PFSK-1 (cell line): Measurements from ENCODE around the gene RPS28.

Source experiments
- FOXP2 ChIP-seq: optimal IDR thresholded peaks from 2 replicates; pipeline ENCODE3; 2011; ENCODE audit warnings: borderline replicate concordance, control low read depth, inconsistent platforms; ENCODE audit not compliant: insufficient read depth; ENCODE audit errors: extremely low read length, extremely low read depth
- POLR2AphosphoS5 ChIP-seq: IDR thresholded peaks from 2 replicates; pipeline ENCODE4 v1.6.1; 2012; ENCODE audit warnings: low read depth, mild to moderate bottlenecking, control low read depth, low read length, moderate library complexity
- REST ChIP-seq, 2 experiments: IDR thresholded peaks; 2 replicates each; pipeline versions ENCODE4 v1.6.1 to v1.8.0; 2011 to 2012; ENCODE audit warnings: low read depth in 2 of 2, low read length in 2 of 2, control low read depth in 1 of 2, inconsistent platforms in 1 of 2, mild to moderate bottlenecking in 1 of 2, moderate library complexity in 1 of 2; ENCODE audit not compliant: insufficient read depth in 1 of 2
- SIN3A ChIP-seq: IDR thresholded peaks from 2 replicates; pipeline ENCODE4 v1.6.1; 2012; ENCODE audit warnings: mild to moderate bottlenecking, low read length, moderate library complexity, borderline replicate concordance; ENCODE audit not compliant: insufficient read depth
- TAF1 ChIP-seq: IDR thresholded peaks from 2 replicates; pipeline ENCODE4 v1.6.1; 2012; ENCODE audit warnings: low read length, control low read depth, borderline replicate concordance; ENCODE audit not compliant: insufficient read depth

Gene RPS28

DNA sequence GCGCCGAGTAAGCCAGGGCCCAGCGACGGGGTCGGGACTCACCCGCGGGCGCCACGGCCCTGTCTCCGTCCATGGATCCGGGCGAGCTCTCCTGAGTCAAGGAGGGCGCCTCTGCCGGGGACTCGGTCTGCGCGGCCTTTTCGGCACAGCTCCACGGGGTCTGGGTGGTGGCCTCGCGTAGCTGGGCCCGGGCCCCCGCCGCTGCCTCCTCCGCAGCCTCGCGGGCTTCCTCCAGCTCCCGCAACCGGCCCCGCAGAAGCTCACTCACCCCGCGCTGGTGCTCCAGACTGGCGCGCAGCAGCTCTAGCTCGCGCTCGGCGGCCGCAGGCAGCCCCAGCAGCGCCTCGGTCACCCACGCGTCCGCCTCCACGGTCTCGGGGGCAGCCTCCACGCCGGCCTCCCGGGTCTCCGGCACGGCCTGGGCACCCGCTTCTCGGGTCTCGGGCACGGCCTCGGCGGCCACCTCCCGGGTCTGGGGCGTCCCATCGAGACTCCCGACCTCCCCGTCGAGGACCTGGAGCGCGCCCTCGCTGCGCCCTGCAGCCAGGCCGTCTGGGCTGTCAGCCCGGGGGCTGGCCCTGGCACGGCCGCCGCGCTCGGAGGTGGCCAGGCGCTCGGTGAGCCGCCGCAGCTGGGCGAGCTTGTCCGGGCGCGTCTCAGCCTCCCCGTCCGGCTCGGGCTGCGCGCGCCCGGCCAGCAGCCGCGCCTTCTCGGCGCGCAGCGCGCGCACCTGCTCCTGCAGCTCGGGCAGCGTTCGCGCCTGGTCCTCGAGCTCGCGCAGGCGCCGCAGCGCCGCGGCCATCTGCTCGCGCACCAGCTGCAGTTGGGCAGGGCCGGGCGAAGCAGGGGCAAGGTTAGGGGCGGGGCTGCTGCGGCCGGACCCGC, 13.4 kb downstream of the RPS28 start:
- TF ChIP-seq FOXP2 (peak; percentile 55), TAF1 (no peak), POLR2AphosphoS5 (no peak)

GRCh38 chr19:8335343-8336071, 14.2 kb downstream of the RPS28 start:
- TF ChIP-seq SIN3A (no peak), REST (IDR thresholded peaks at IDR 0.05; ENCODE audit: insufficient read depth in 1 of 2, low read depth in 2 of 2, low read length in 2 of 2) (no peak), POLR2AphosphoS5 (no peak), FOXP2 (no peak), TAF1 (no peak)

GRCh38 chr19:8336072-8336569, 14.8 kb downstream of the RPS28 start:
- TF ChIP-seq FOXP2 (no peak), TAF1 (no peak), POLR2AphosphoS5 (no peak), SIN3A (no peak), REST (IDR thresholded peaks at IDR 0.05; ENCODE audit: insufficient read depth in 1 of 2, low read depth in 2 of 2, low read length in 2 of 2) (no peak)

DNA sequence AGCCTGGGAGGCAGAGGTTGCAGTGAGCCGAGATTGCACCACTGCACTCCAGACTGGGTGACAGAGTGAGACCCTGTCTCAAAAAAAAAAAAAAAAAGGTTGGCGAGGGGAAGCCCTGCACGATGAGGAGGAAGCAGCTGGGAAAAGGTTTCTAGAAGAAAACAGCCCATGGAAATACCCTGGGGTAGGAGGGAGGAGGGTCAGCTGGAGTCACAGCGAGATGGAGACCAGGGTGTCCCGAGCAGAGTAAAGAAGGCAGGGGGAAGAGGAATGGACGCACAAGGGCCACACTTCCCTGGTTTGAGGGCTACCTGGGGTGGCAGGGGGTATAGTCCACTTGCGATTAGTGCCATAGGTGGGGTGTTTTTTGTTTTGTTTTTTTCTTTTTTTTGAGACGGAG, 15.4 kb downstream of the RPS28 start:
- TF ChIP-seq SIN3A (no peak), REST (IDR thresholded peaks at IDR 0.05; ENCODE audit: insufficient read depth in 1 of 2, low read depth in 2 of 2, low read length in 2 of 2) (no peak), FOXP2 (no peak), POLR2AphosphoS5 (no peak), TAF1 (no peak)

- no peak for TF ChIP-seq TAF1
Measured at GRCh38 chr19:8337728-8338127, 16.4 kb downstream of the RPS28 start.

DNA sequence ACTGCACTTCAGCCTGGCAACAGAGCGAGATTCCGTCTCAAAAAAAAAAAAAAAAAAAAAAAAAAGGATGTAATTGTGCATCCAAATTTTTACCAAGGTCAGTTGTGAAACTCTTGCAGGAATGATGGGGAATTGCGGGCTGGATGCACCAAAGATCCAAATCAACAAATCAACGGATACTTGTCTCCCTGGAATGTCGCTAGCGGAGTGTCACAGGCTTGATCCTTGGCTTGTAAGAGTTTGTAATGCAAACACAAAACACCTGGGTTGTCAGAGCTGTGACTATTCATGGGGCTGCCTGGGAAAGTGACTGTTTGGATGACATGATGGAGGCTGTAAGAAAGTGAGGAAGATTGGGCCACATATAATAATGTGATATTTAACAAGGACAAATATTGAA, 17.5 kb downstream of the RPS28 start:
- TF ChIP-seq SIN3A (no peak), POLR2AphosphoS5 (no peak), REST (IDR thresholded peaks at IDR 0.05; ENCODE audit: insufficient read depth in 1 of 2, low read depth in 2 of 2, low read length in 2 of 2) (no peak), TAF1 (no peak), FOXP2 (no peak)
